Hepatic stellate cell (primary cell): ENCODE measurements around the gene GDI1.

Source experiments
- DNase-seq: peaks from one replicate; pipeline ENCODE4 v3.0.0; 2011; ENCODE audit warnings: low spot score

The GDI1 gene

DNA sequence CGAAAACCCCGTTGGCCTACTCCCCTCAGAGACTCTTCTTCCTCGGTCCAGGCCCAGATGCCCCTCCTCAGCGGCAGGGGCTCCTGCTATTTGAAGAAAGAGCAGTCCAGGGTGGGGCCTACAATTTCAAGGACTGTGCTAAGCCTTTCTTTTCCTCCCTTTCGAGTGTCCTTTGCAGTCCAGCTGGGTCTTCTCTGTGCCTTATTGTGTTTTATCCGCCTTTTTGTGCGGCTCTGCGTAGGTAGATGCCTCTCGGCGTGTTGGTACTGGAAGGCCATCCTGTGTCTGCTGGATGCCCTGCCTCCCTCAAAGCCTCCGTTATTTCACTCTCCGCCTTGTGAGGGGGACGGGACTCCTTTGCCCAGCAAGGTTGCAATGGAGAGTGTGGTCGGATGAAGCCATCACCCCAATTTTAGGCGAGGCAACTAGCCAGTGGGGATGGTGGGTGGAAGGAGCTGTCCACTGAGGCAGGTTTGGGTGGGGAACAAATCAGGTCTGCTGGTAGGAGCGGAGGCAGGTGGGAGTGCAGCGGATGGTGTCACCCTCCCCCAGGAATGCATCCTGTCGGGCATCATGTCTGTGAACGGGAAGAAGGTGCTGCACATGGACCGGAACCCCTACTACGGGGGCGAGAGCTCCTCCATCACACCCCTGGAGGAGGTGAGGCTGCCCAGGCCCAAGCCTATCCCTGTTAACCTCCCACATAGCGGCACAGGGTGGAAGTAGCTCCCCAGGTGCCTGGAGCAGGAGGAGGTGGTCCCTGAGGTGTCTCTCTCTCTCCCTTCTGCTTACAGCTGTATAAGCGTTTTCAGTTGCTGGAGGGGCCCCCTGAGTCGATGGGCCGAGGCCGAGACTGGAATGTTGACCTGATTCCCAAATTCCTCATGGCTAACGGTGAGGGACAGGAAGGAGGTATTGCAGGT lies 1.3 kb downstream of the GDI1 start:
- DNase-seq = no peak

DNA sequence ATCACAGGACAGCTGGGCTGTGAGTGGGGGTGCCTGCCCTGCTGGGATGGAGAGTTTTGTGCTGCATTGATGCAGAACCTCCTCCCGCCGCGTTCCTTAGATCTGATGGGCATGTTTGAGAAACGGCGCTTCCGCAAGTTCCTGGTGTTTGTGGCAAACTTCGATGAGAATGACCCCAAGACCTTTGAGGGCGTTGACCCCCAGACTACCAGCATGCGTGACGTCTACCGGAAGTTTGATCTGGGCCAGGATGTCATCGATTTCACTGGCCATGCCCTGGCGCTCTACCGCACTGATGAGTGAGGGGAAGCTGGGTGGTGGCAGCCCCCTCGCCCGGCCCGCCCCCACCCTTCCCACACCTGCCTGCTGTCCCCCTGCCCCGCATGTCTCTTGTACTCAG lies 2.9 kb downstream of the GDI1 start:
- DNase-seq = no peak

DNA sequence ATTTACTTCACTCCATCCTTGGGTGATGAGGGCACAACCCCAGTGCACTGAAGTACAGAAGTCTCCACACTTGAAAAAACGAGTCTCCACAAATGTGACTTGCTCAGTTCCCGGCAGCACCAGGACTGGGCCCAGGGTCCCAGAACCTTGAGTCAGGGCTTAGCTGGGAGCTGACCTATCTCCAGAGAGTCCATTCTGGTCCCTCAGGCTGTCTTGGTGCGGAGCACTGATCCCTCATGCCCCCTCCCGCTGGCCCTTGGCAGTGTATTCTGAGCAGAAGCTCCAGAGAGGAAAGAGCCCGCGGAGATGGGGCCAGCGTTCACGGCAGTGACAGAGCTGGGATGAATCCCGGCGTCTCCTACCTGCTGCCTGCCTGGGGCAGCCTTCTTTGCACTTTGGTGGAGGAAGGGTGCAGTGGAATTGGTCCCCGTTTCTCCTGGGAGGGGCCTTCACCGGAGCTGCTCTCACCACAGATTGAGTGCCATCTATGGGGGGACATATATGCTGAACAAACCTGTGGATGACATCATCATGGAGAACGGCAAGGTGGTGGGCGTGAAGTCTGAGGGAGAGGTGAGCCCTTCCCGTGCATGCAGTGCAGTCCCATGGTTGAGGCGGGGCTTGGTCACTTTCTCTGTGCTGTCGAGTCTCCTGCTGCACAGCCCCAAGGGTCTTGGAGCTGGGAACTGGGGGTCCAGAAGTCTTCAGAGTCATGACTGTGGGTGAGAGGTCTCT lies 3.8 kb downstream of the GDI1 start:
- DNase-seq = no peak

DNA sequence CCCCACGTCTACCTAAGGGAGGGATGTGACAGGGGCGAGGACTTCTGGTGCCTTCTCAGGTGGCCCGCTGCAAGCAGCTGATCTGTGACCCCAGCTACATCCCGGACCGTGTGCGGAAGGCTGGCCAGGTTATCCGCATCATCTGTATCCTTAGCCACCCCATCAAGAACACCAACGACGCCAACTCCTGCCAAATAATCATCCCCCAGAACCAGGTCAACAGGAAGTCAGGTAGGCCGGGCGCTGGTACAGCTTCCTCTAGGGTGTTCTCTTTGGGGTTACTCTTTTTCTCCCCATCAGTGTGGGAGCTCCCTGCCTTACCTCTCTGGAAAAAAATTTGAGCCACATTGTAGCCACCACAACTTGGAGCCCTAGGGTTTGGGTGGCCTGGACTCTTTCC lies 4.6 kb downstream of the GDI1 start:
- DNase-seq = no peak

DNA sequence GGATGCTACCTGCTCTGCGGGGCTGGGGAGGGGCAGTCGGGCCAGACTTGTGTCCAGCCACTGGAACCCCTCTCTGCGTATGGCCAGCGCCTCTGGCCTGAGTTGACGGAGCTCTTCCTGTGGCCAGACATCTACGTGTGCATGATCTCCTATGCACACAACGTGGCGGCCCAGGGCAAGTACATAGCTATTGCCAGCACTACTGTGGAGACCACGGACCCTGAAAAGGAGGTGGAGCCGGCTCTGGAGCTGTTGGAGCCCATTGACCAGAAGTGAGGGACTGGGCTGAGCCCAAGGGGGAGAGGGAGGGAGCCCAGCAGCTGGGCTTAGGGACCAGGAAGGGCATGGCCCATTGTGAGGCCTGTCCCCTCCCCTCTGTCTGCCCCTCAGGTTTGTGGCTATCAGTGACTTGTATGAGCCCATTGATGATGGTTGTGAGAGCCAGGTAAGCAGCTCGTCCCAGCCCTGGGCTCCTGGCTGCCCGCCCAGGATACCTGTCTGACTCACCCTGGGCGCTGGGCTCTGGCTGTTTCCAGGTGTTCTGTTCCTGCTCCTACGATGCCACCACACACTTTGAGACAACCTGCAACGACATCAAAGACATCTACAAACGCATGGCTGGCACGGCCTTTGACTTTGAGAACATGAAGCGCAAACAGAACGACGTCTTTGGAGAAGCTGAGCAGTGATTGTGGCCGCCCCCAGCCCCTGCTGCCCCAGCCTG lies 5.2 kb downstream of the GDI1 start:
- no peak for DNase-seq

DNA sequence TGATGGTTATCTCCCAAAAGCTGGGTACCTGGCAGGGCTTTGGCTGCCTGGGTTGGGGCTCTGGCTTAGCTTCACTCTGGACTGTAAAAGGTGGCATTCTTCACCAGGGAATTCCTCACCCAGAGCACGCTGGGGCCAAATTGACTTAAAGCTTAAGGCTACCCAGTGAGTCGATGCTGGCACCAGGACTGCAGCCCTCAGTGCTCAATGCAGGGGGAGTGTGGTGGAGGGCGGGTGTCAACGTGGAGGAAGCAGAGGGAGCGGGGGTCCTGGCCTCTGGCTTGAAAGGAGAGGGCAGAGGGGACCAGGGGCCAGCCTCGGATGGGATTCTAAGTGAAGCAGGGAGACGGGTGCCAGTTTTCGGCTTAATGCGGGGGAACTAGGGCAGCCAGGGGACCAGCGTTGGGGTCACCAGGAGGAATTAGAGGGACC lies 6.5 kb downstream of the GDI1 start:
- peak; percentile 27 for DNase-seq

DNA sequence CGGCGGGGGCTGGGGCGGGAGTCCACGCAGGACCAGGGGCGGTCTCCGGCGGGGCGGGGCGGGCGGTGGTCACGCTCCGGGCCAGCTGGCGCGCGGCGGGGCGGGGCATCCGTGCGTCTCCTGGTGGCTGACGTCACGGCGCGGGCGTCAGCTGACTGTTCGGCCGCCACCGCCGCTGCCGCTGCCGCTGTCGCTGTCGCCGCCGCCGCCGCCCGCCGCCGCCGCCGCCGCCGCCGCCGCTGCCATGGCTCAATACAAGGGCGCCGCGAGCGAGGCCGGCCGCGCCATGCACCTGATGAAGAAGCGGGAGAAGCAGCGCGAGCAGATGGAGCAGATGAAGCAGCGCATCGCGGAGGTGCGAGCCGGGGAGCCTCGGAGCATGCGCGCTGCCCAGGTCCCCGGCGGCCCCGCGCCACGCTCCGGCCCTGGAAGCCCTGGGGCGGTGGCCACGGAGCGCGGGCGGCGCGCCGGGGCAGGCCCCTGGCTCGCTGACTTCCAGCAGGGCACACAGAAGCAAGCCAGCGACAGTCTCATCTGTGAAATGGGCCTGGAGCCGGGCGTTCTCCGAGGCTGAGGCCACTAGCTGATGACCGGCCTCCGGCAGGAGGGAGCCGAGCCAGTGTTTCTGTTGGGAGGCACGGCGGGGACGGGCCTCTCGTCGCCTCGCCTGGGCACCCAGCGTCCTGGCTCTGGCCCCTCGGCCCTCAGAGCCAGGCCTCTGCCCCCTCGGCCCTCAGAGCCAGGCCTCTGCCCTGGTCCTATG lies 7.2 kb downstream of the GDI1 start, which contains the start of gene FAM50A:
FAM50A (plus strand) TSS at position 150 of the 763 bp plus-strand sequence; CDS start at position 245, 95 bp downstream.
- DNase-seq = peak; percentile 86

DNA sequence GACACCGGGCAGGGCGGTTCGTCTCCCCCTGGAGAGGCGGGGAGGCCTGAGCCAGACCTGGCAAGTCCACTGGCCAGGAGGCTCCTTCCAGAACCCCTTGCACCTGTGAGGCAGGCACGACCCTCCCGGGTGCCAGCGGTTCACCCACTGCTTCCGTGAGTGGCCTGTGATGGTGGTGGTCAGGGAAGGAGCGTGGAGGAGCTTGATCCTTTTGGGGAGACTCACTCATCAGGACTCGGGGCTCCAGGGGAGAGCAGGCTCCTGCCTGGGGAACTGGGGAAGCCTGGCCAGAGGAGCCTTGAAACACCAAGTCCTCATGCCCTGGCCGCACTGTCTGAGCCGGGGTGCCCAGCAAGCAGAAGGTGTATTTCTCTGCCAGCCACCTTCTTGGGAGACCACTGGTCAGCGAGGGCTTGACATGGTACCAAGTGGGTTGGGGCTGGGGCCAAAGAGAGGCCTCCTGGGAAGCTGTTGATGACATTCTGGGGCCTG lies 7.8 kb downstream of the GDI1 start:
- DNase-seq = no peak

DNA sequence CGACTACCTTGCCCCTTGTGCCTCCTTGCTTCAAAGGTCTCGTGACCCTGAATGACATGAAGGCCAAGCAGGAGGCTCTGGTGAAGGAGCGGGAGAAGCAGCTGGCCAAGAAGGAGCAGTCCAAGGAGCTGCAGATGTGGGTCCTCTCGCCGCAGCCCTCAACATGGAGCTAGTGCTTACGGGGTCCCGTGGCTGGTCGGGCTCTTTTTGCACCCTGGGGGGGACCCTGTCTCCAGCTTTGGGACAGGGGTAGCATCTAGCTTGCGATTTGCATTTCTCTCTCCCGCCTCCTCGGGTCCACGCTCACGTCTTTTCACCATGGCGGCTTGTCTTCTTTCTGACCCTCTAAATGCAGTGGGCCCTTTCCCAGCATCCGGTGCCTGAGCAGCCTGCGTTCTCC lies 8.8 kb downstream of the GDI1 start:
- DNase-seq = no peak

DNA sequence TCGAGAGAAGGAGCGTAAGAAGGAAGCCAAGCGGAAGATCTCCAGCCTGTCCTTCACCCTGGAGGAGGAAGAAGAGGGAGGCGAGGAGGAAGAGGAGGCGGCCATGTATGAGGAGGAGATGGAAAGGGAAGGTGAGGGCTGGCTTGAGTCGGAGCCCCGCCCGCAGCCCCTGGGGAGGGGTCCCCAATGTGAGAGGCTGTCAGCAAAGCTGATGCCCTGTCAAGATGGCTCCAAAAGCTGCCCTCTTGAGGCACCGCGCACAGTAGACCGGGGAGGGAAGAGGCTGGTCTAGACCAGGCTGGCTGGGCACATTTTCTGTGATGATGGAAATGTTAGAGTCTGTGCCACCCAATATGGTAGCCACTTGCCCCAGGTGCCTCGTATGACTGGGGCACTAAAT lies 9.5 kb downstream of the GDI1 start:
- DNase-seq = no peak

DNA sequence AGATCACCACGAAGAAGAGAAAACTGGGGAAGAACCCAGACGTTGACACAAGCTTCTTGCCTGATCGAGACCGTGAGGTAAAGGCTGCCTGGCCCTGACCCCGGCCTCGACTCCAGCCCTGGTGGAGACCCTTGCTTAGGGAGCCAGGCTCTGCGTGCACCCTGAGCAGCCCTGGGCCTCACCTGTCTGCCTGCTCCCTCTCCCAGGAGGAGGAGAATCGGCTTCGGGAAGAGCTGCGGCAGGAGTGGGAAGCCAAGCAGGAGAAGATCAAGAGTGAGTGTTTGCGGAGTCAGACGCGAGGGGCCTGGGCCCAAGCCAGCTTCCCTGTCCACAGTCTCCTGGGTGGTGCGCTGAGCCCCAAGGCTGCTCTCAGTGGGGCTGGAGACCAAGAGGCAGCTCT lies 11.5 kb downstream of the GDI1 start:
- no peak for DNase-seq

DNA sequence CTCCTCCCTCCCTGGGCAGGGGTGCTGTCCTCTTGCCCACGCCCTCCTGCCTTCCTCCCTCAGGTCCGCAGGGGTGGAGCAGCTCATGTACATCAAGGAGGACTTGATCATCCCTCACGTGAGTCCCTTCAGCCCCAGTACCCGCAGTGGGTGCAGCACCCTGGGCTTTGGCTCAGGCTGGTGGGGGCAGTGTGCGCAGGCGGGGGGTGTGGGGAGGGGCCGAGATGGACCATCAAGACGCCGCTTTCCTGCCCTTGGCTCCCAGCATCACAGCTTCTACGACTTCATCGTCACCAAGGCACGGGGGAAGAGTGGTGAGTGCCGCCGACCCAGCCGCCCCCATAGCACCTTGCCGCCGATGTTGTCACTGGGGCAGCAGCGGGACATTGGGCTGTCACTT lies 12.7 kb downstream of the GDI1 start:
- no peak for DNase-seq

DNA sequence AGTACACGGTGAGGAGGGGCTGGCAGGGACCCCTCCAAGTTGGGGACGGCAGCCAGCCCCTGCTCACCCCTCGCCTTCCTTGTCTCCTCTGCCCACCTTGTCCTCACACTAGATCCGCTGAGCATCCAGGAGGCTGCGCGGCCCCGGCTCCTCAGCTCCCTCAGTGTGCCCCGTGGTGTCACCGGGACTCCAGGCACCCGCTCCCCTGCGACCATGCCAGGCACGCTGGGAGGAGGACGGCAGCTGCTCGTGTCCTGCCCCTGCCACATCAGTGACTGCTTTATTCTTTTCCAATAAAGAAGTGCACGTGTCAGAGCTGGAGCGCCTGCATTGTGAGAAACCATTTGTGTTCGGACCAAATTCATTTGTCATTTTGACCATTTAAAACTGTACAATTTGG lies 13.4 kb downstream of the GDI1 start:
- DNase-seq = no peak

DNA sequence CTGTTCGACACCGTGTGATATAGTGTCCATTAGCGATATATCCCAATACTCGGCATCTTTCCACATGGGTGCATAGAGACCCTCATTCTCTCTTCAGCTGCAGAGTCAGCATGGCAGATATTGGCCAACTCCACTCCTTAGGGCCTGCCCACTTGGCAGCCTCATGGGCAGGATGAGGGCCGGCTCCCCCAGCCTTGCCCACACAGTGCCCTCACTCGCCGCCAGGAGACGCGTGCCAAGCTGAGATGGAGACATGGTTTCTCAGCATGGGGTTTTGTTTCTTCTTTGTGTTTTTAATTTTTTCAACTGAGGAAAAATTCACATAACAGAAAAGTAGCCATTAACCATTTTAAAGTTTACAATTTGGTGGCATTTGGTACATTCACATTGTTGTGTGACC lies 15.9 kb downstream of the GDI1 start:
- no peak for DNase-seq

DNA sequence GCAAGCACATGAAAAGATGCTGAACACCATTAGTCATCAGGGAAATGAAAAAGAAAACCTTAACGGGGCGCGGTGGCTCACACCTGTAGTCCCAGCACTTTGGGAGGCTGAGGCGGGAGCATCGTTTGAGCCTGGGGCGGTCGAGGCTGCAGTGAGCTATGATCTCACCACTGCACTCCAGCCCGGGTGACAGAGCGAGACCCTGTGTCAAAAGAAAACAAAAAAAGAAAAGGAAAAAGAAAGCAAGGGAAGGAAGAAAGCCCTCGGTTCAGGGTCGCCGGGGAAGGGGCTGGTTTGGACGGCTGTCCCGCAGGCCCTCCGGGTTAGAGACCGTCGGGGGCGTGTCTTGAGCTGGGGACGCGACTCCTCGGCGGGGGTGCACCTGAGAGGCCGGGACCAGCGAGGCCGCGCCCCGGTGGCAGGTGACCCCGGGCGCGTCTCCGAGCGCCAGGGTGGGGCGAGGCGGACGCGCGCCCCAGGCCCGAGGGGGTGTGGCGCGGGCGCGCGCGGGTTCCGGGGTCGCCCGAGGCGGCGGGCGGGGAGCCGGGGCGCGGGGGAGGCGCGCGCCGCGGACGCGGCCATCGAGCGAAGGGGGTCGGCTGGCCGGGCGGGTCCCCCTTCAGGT lies 20.6 kb downstream of the GDI1 start:
- DNase-seq = peak; percentile 50

DNA sequence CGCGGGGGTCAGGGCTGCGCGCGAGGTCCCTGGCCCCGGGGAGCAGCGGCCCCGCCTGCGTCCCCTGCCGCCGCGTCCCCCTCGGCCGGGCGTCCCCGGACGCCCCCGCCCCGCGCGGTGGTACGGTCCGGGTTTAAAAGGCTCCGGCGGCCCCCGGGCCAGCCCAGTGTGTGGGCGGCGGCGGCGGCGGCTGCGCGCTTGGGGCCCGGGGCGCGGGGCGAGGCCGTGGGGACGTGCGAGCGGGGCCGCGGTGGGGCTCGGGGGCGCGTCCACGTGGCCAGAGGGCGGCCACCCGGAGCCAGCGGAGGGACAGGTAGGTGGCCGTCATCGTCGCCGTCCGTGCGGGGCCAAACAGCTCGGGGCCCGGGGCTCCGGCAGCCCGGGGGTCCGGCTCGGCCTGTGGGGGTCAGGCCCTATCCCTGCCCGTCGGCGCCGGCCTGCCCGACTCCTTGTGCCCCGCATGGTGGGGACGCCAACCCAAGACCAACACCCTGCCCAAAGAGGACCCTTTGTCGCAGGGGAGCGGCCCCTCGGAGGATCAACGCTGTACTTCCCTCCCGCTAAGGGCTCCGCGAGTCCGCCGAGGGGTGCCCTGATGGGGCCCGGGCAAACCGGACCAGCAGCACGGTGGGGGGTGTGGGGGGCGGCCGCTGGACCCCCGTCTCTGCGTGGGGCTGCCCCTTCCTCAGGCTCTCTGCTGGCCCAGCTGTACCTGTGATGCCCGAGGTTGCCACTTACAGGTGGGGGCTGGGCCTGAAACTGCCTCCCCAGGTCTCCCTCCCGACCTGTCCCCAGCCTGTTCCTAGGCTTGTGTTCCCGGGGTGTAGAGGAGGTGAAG lies 21.4 kb downstream of the GDI1 start, which contains the start of gene PLXNA3:
PLXNA3 (plus strand) TSS at position 166 of the 838 bp plus-strand sequence. CDS start 1,903 bp downstream, outside the sequence.
- DNase-seq = peak; percentile 72

DNA sequence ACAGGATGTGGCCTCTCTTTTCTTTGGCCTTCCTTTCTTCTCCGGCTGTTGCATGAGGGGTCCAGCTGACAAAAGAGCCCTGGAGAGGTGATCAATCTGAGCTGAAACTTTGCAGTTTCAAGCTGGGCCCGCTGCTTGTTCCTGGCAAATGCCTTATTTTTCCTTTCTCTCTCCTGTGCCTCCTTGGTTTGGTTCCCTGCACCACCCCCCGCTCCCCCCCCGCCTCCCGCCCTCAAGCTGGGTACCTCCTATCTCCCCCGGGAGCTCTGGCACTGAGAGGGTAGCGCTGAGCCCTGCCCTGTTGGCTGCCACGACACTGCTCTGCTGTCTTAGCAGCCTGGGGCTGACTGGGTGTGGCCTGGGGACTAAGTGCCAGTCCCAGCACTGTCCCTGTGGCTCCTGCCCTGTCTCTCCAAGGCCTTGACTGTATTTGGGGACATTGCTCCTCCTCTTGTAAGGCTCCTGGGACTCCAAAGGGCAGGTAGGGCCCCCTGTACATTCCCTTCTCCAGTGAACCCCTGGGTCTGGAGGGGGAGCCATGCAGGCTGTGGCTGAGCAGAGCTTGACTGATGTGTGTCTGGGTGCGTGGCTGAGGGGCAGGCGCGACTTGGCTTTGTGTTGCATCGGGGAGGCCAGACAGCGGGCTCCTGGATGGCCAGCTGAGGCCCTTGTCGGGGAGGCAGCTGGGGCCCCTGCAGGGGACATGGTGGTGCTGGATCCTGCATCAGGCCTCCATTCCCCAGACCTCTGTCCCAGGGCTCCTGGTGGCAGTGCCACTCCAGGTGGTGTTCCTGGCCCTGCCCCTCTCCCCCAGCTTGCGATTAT lies 22.2 kb downstream of the GDI1 start:
- peak; percentile 48 for DNase-seq

DNA sequence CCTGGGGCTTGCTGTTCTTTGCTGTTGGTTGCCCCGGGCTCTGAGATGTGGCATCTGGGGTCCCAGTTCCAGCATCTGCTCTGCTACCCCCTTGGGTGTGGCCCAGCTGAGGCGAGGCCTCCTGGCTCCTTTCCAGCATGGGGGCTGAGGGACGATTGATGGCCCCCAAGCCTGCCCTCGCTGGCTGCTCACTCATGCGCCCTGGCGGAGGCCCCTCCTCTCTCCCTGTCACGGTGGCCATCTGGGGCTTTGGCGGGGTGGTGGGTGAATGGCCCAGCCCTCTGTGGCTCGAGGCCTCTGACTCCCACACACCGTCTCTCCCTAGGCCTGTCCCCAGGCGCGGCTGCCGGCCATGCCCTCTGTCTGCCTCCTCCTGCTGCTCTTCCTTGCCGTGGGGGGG lies 22.9 kb downstream of the GDI1 start:
- DNase-seq = no peak

DNA sequence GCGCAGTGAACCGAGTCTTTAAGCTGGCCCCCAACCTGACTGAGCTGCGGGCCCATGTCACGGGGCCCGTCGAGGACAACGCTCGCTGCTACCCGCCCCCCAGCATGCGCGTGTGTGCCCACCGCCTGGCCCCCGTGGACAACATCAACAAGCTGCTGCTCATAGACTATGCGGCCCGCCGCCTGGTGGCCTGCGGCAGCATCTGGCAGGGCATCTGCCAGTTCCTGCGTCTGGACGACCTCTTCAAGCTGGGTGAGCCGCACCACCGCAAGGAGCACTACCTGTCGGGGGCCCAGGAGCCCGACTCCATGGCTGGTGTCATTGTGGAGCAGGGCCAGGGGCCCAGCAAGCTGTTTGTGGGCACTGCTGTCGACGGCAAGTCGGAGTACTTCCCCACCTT lies 23.4 kb downstream of the GDI1 start:
- DNase-seq = no peak
